Measurements from ENCODE around the gene IFNL1. TPM values are rescaled to one million over a fixed set of nuclear protein-coding genes. Genes with fewer than 3 reads are reported as not detected.

IFNL1 gene
- total RNA-seq, 1 donor from 2014 or later, result not detected

DNA sequence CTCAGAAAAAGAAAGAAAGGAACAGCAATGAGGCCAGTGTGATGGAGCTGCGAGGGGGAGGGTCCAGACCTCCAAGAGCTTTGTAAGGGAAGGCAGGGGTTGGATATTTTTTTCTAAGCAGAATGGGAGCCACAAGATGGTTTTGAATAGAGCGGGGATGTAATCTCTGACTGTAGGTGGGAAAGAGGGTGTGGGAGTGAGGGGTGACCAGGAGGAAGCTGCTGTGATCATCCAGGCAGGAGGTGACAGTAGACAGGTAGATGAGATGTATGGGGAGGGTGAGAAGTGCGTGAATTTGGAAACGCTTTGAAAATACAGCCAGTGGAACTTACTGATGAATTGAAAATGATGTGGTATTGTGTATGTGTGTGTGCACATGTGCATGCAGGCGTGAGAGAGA, 20.6 kb upstream of the IFNL1 start:
- H3K4me1 Mint-ChIP-seq (ENCODE audit: unreplicated experiment), result no peaks in the 10 kb centered on the region
- no peak overlapping the region for H3K4me3 Mint-ChIP-seq (ENCODE audit: unreplicated experiment)
- peaks cover 3% of the 10 kb centered on the region for H3K27me3 Mint-ChIP-seq (ENCODE audit: unreplicated experiment)
- H3K9me3 Mint-ChIP-seq (ENCODE audit: unreplicated experiment), result no peaks in the 10 kb centered on the region
- H3K36me3 Mint-ChIP-seq (ENCODE audit: low read depth, unreplicated experiment), result peaks cover 5% of the 10 kb centered on the region
- H3K27ac Mint-ChIP-seq (ENCODE audit: unreplicated experiment), result no peak overlapping the region
- DNase-seq (ENCODE audit: low spot score), result no peak
- TF ChIP-seq, protein P1, sequence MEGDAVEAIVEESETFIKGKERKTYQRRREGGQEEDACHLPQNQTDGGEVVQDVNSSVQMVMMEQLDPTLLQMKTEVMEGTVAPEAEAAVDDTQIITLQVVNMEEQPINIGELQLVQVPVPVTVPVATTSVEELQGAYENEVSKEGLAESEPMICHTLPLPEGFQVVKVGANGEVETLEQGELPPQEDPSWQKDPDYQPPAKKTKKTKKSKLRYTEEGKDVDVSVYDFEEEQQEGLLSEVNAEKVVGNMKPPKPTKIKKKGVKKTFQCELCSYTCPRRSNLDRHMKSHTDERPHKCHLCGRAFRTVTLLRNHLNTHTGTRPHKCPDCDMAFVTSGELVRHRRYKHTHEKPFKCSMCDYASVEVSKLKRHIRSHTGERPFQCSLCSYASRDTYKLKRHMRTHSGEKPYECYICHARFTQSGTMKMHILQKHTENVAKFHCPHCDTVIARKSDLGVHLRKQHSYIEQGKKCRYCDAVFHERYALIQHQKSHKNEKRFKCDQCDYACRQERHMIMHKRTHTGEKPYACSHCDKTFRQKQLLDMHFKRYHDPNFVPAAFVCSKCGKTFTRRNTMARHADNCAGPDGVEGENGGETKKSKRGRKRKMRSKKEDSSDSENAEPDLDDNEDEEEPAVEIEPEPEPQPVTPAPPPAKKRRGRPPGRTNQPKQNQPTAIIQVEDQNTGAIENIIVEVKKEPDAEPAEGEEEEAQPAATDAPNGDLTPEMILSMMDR (IDR thresholded peaks at IDR 0.05; ENCODE audit: unreplicated experiment), result no peak

DNA sequence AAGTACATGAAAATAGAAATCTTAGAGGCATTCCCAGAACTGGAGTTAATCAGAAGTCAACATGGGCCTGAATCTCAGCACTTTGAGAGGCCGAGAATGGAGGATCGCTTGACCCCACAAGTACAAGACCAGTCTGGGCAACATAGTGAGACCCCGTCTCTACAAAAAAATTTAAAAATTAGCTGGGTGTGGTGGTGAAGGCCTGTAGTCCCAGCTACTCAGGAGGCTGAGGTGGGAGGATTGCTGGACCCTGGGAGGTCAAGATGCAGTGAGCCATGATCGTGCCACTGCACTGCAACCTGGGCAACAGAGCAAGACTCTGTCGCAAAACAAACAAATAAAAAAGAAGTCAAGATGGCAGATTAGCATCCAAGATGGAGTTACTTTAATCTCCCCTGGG, 19.5 kb upstream of the IFNL1 start:
- H3K4me3 Mint-ChIP-seq (ENCODE audit: unreplicated experiment), result no peak overlapping the region
- no peaks in the 10 kb centered on the region for H3K4me1 Mint-ChIP-seq (ENCODE audit: unreplicated experiment)
- TF ChIP-seq, protein P1 (IDR thresholded peaks at IDR 0.05; ENCODE audit: unreplicated experiment), result no peak
- no peak for DNase-seq (ENCODE audit: low spot score)
- H3K27ac Mint-ChIP-seq (ENCODE audit: unreplicated experiment), result no peak overlapping the region
- no peaks in the 10 kb centered on the region for H3K36me3 Mint-ChIP-seq (ENCODE audit: low read depth, unreplicated experiment)
- H3K9me3 Mint-ChIP-seq (ENCODE audit: unreplicated experiment), result no peaks in the 10 kb centered on the region
- H3K27me3 Mint-ChIP-seq (ENCODE audit: unreplicated experiment), result peaks cover 3% of the 10 kb centered on the region

DNA sequence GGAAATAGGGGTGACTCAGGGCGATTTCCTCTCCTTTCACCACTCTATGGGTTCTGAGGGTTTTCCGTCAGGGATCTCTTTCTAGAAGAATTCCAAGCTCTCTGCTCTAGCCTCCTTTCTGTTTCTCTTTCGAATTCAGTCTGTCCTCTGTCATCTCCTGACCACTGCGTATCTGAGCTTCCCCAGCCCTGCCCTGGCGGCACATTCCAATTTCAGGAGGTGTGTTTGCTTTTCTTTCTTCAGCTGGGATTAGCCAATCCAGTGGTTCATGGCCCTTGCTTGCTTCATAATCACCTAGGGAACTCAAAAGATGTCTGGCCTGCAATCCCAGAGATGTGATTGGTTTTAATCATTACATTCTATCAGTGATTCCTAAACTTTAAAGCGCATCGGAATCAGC, 18.6 kb upstream of the IFNL1 start:
- H3K4me3 Mint-ChIP-seq (ENCODE audit: unreplicated experiment), result no peak overlapping the region
- no peaks in the 10 kb centered on the region for H3K9me3 Mint-ChIP-seq (ENCODE audit: unreplicated experiment)
- peaks cover 3% of the 10 kb centered on the region for H3K27me3 Mint-ChIP-seq (ENCODE audit: unreplicated experiment)
- no peak overlapping the region for H3K27ac Mint-ChIP-seq (ENCODE audit: unreplicated experiment)
- no peaks in the 10 kb centered on the region for H3K36me3 Mint-ChIP-seq (ENCODE audit: low read depth, unreplicated experiment)
- TF ChIP-seq, protein P1 (IDR thresholded peaks at IDR 0.05; ENCODE audit: unreplicated experiment), result no peak
- no peak for DNase-seq (ENCODE audit: low spot score)
- no peaks in the 10 kb centered on the region for H3K4me1 Mint-ChIP-seq (ENCODE audit: unreplicated experiment)

DNA sequence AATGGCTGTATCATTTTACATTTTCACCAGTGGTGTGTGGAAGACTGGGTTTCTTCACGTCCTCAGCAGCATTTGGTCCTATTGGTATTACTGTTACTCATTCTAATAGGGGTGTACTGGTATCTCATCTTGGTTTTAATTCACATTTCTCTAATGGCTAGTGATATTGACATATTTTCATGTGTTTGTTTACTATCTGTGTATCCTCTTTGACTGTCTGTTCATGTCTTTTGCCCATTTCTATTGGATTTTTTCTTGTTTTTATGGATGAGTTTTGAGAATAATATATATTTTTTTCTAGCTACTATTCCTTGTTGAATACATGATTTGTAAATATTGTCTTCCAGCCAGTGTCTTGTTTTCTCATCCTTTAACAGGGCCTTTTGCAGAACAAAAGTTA, 14.2 kb upstream of the IFNL1 start:
- H3K4me3 Mint-ChIP-seq (ENCODE audit: unreplicated experiment), result no peak overlapping the region
- no peak for DNase-seq (ENCODE audit: low spot score)
- H3K27ac Mint-ChIP-seq (ENCODE audit: unreplicated experiment), result no peak overlapping the region
- no peaks in the 10 kb centered on the region for H3K27me3 Mint-ChIP-seq (ENCODE audit: unreplicated experiment)
- no peaks in the 10 kb centered on the region for H3K9me3 Mint-ChIP-seq (ENCODE audit: unreplicated experiment)
- H3K36me3 Mint-ChIP-seq (ENCODE audit: low read depth, unreplicated experiment), result no peaks in the 10 kb centered on the region
- TF ChIP-seq, protein P1 (IDR thresholded peaks at IDR 0.05; ENCODE audit: unreplicated experiment), result no peak
- H3K4me1 Mint-ChIP-seq (ENCODE audit: unreplicated experiment), result no peaks in the 10 kb centered on the region

DNA sequence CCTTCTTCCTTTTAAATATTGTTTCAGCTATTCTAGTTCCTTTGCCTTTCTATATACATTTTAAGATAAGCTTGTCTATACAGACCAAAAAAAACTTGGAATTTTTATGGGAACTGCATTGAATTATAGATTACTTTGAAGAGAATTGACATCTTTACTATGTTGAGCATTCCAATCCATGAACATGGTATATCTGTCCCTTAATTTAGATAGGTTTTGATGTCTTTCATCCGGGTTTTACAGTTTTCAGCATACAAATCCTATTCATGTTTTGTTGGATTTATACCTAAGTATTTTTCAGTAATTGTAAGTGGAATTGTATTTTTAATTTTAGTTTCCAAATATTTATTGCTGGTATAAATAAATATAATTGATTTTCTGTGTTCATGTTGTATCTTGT, 12.2 kb upstream of the IFNL1 start:
- no peaks in the 10 kb centered on the region for H3K4me1 Mint-ChIP-seq (ENCODE audit: unreplicated experiment)
- TF ChIP-seq, protein P1 (IDR thresholded peaks at IDR 0.05; ENCODE audit: unreplicated experiment), result no peak
- no peaks in the 10 kb centered on the region for H3K9me3 Mint-ChIP-seq (ENCODE audit: unreplicated experiment)
- peaks cover 2% of the 10 kb centered on the region for H3K27me3 Mint-ChIP-seq (ENCODE audit: unreplicated experiment)
- H3K36me3 Mint-ChIP-seq (ENCODE audit: low read depth, unreplicated experiment), result no peaks in the 10 kb centered on the region
- no peak overlapping the region for H3K4me3 Mint-ChIP-seq (ENCODE audit: unreplicated experiment)
- DNase-seq (ENCODE audit: low spot score), result no peak
- H3K27ac Mint-ChIP-seq (ENCODE audit: unreplicated experiment), result no peak overlapping the region

All from endothelial cell (in vitro differentiated cells).